Vagina (tissue), 2 donors: ENCODE data around the gene BDP1. TPM values are rescaled to one million over a fixed set of nuclear protein-coding genes. Genes with fewer than 3 reads are reported as not detected.
A peak's percentile ranks its signal among the peaks of the same experiment; 100 is the strongest.
"Not testable (repeated sequence)": the region's sequence is repeated elsewhere in the genome, so short reads cannot be mapped to it uniquely, and the experiment has no call there.

Experiments
- DNase-seq, 2 donors: peaks; one replicate each; pipeline ENCODE4 v3.0.0-alpha.2; 2017; ENCODE audit errors: extremely low spot score in 2 of 2
- H3K27ac ChIP-seq: fragments of 200-600 bp; sonication (generic); one replicate; pipeline ENCODE4 v1.5.1; 2019
- H3K27me3 ChIP-seq: fragments of 200-600 bp; sonication (generic); one replicate; pipeline ENCODE4 v1.5.1; 2019
- H3K36me3 ChIP-seq, 2 donors: fragments of 200-600 bp; sonication (generic); one replicate each; pipeline ENCODE4 v1.5.1; 2017 to 2019
- H3K4me1 ChIP-seq: fragments of 200-600 bp; sonication (generic); one replicate; pipeline ENCODE4 v1.5.1; 2019
- H3K4me3 ChIP-seq, 2 donors: fragments of 200-600 bp; sonication (generic); 1 replicate in 1 of 2; 2 replicates in 1 of 2; pipeline ENCODE4 v1.5.1; 2016 to 2019
- H3K9me3 ChIP-seq: fragments of 200-600 bp; sonication (generic); one replicate; pipeline ENCODE4 v1.5.1; 2019
- CTCF ChIP-seq, 3 experiments: fragments of 450-650 bp in 2 of 3; fragments of 200-600 bp in 1 of 3; sonication (generic) in 1 of 3; IDR thresholded peaks; one replicate each; pipeline ENCODE4 v1.5.1; 2017 to 2019; ENCODE audit warnings: antibody characterized with exemption in 3 of 3, mild to moderate bottlenecking in 2 of 3, moderate library complexity in 2 of 3
- POLR2A ChIP-seq, 2 donors: fragments of 450-650 bp; IDR thresholded peaks; one replicate each; pipeline ENCODE4 v1.6.1; 2017; ENCODE audit warnings: antibody characterized with exemption in 2 of 2, mild to moderate bottlenecking in 2 of 2, moderate library complexity in 2 of 2
- POLR2AphosphoS5 ChIP-seq, 2 donors: sonication (generic); formaldehyde crosslinking; IDR thresholded peaks; one replicate each; pipeline ENCODE4 v1.9.0; 2017; ENCODE audit warnings: antibody characterized with exemption in 2 of 2, mild to moderate bottlenecking in 2 of 2, low read depth in 1 of 2; ENCODE audit not compliant: insufficient read depth in 1 of 2
- intact Hi-C: fragments of 100-400 bp; cut with DNase I; formaldehyde crosslinking; loops from one replicate; pipeline ENCODE4 v1.15.1; 2023
- total RNA-seq: library from RNA; depleted of rRNA; stranded (reverse); fragments of >200 nt; gene quantifications from one replicate; pipeline ENCODE4 v1.2.3, GENCODE V29; 2016

The BDP1 gene
- total RNA-seq, 1 donor from 2014 or later, result 35.4 TPM

GRCh38 chr5:71576241-71576640 is 120.8 kb downstream of the BDP1 start:
- no peak for TF ChIP-seq CTCF (IDR thresholded peaks at IDR 0.05)
- no peak for TF ChIP-seq POLR2AphosphoS5 (IDR thresholded peaks at IDR 0.05; ENCODE audit: insufficient read depth in 1 of 2, low read depth in 1 of 2)
- no peak for TF ChIP-seq POLR2A (IDR thresholded peaks at IDR 0.05)
- no peak overlapping the region for H3K4me3 ChIP-seq
- no peaks in the 10 kb centered on the region for H3K9me3 ChIP-seq
- H3K27me3 ChIP-seq, result no peaks in the 10 kb centered on the region
- H3K27ac ChIP-seq, result no peak overlapping the region
- no peaks in the 10 kb centered on the region for H3K36me3 ChIP-seq
- DNase-seq, result no peak
- H3K4me1 ChIP-seq, result no peaks in the 10 kb centered on the region
- intact Hi-C loops, result no loop called here

GRCh38 chr5:71577839-71578238 is 122.4 kb downstream of the BDP1 start:
- H3K27me3 ChIP-seq, H3K4me3 ChIP-seq, intact Hi-C loops, H3K27ac ChIP-seq, H3K36me3 ChIP-seq, DNase-seq, H3K9me3 ChIP-seq, H3K4me1 ChIP-seq: not testable (repeated sequence)

GRCh38 chr5:71582945-71583584 is 127.6 kb downstream of the BDP1 start:
- Histone ChIP-seq H3K27ac (no peak overlapping the region), H3K4me1 (peaks cover 14% of the 10 kb centered on the region), H3K27me3 (no peaks in the 10 kb centered on the region), H3K4me3 (no peak overlapping the region), H3K9me3 (no peaks in the 10 kb centered on the region), H3K36me3 (no peaks in the 10 kb centered on the region)
- DNase-seq, result peak in 1 of 2 donors; percentile 27
- TF ChIP-seq CTCF (IDR thresholded peaks at IDR 0.05) (no peak), POLR2A (IDR thresholded peaks at IDR 0.05) (no peak), POLR2AphosphoS5 (IDR thresholded peaks at IDR 0.05; ENCODE audit: insufficient read depth in 1 of 2, low read depth in 1 of 2) (no peak)
- intact Hi-C loops, result no loop called here

- H3K9me3 ChIP-seq, result no peaks in the 10 kb centered on the region
- peaks cover 27% of the 10 kb centered on the region for H3K4me1 ChIP-seq
- no peaks in the 10 kb centered on the region for H3K27me3 ChIP-seq
- DNase-seq, result no peak
- TF ChIP-seq CTCF (IDR thresholded peaks at IDR 0.05) (no peak), POLR2A (IDR thresholded peaks at IDR 0.05) (no peak), POLR2AphosphoS5 (IDR thresholded peaks at IDR 0.05; ENCODE audit: insufficient read depth in 1 of 2, low read depth in 1 of 2) (no peak)
- peak overlapping the region; percentile 70 to 74 for H3K4me3 ChIP-seq
- H3K36me3 ChIP-seq, result no peaks in the 10 kb centered on the region
- intact Hi-C loops, result no loop called here
- H3K27ac ChIP-seq, result peak overlapping the region; percentile 84
Measured at GRCh38 chr5:71586052-71586940, 130.8 kb downstream of the BDP1 start.

GRCh38 chr5:71586941-71587765 is 131.7 kb downstream of the BDP1 start, which contains the start of gene MCCC2:
MCCC2 (plus strand) TSS chr5:71587340; CDS start chr5:71587426, 86 bp downstream.
- peak in 1 of 2 donors; percentile 96 for DNase-seq
- H3K4me1 ChIP-seq, result peaks cover 27% of the 10 kb centered on the region
- H3K9me3 ChIP-seq, result no peaks in the 10 kb centered on the region
- TF ChIP-seq CTCF (IDR thresholded peaks at IDR 0.05) (no peak), POLR2A (IDR thresholded peaks at IDR 0.05) (peak in 1 of 2 donors; percentile 12), POLR2AphosphoS5 (IDR thresholded peaks at IDR 0.05; ENCODE audit: insufficient read depth in 1 of 2, low read depth in 1 of 2) (peak; percentile 76 to 87)
- peak within 1 kb of the TSS; percentile 84 for H3K27ac ChIP-seq
- H3K27me3 ChIP-seq, result no peaks in the 10 kb centered on the region
- H3K36me3 ChIP-seq, result no peaks in the 10 kb centered on the region
- H3K4me3 ChIP-seq, result peak within 1 kb of the TSS; percentile 70 to 74
- intact Hi-C loops, result no loop called here
